Caco-2 (cell line): ENCODE measurements around the gene CX3CL1. TPM values are rescaled to one million over a fixed set of nuclear protein-coding genes. Genes with fewer than 3 reads are reported as not detected.

Source experiments
- BruUV-seq: library from RNA; stranded (reverse); fragments of 400-500 nt; replicated peaks from 2 replicates; lab custom pipeline; 2021; lab: Mats Ljungman, UMichigan
- CTCF ChIA-PET: fragments of 300-600 bp; sonication (Branson Sonifier 250); formaldehyde crosslinking; loops from one replicate; lab custom pipeline; 2022; ENCODE audit warnings: antibody characterized with exemption; lab: Charles Lee
- POLR2A ChIA-PET: fragments of 300-600 bp; sonication (Branson Sonifier 250); formaldehyde crosslinking; loops from one replicate; lab custom pipeline; 2022; ENCODE audit warnings: antibody characterized with exemption; lab: Charles Lee
- DNase-seq, 2 experiments: peaks; one replicate each; pipeline versions ENCODE4 v3.0.0 to v3.0.0-alpha.2; 2020 to 2022
- H3K27me3 ChIP-seq: replicated peaks from 2 replicates; pipeline ENCODE4 v1.6.0; 2011; ENCODE audit warnings: low read length; ENCODE audit not compliant: control insufficient read depth, insufficient read depth
- H3K36me3 ChIP-seq: 2 replicates; pipeline ENCODE4 v1.5.1; 2011; ENCODE audit warnings: low read length; ENCODE audit not compliant: control insufficient read depth, insufficient read depth
- H3K4me1 ChIP-seq: fragments of 250-450 bp; sonication (Bioruptor Pico); 2 replicates; pipeline ENCODE4 v1.5.1; 2020; ENCODE audit warnings: mild to moderate bottlenecking
- H3K4me3 ChIP-seq: 2 replicates; pipeline ENCODE4 v1.5.1; 2011; ENCODE audit warnings: low read depth, mild to moderate bottlenecking, control low read depth, low read length
- H3K9me3 ChIP-seq: fragments of 250-450 bp; sonication (Bioruptor Pico); 2 replicates; pipeline ENCODE4 v1.5.1; 2020; ENCODE audit warnings: mild to moderate bottlenecking, moderate library complexity
- H3K27ac Mint-ChIP-seq: one replicate; pipeline ENCODE4 v1.8.0; 2022; ENCODE audit warnings: mixed read lengths; ENCODE audit not compliant: unreplicated experiment
- H3K27me3 Mint-ChIP-seq: one replicate; pipeline ENCODE4 v1.8.0; 2022; ENCODE audit warnings: mixed read lengths; ENCODE audit not compliant: insufficient read depth, unreplicated experiment
- H3K36me3 Mint-ChIP-seq: one replicate; pipeline ENCODE4 v1.8.0; 2022; ENCODE audit warnings: mild to moderate bottlenecking, mixed read lengths; ENCODE audit not compliant: insufficient read depth, unreplicated experiment
- H3K4me1 Mint-ChIP-seq: one replicate; pipeline ENCODE4 v1.8.0; 2022; ENCODE audit warnings: low read depth, mixed read lengths; ENCODE audit not compliant: unreplicated experiment
- H3K4me3 Mint-ChIP-seq: one replicate; pipeline ENCODE4 v1.8.0; 2022; ENCODE audit warnings: mild to moderate bottlenecking, moderate library complexity, mixed read lengths; ENCODE audit not compliant: unreplicated experiment
- H3K9me3 Mint-ChIP-seq: one replicate; pipeline ENCODE4 v1.8.0; 2022; ENCODE audit warnings: mixed read lengths; ENCODE audit not compliant: unreplicated experiment
- CTCF ChIP-seq, 2 experiments: fragments of 200-600 bp in 1 of 2; IDR thresholded peaks; 1 replicate in 1 of 2; 2 replicates in 1 of 2; pipeline versions ENCODE4 v1.5.1 to v1.8.0; 2011 to 2022; ENCODE audit warnings: antibody characterized with exemption in 1 of 2, control low read depth in 1 of 2, inconsistent platforms in 1 of 2, low read depth in 1 of 2, low read length in 1 of 2, mild to moderate bottlenecking in 1 of 2, moderate library complexity in 1 of 2; ENCODE audit not compliant: insufficient read depth in 1 of 2, severe bottlenecking in 1 of 2, unreplicated experiment in 1 of 2
- intact Hi-C: fragments of 100-400 bp; cut with micrococcal nuclease; formaldehyde crosslinking; loops from one replicate; pipeline ENCODE4 v1.10.0; 2022; ENCODE audit not compliant: unreplicated experiment
- total RNA-seq: library from RNA; stranded (reverse); gene quantifications from 2 replicates; pipeline ENCODE4 v1.2.3, GENCODE V29; 2022

Gene CX3CL1
- total RNA-seq, 1 experiment from 2014 or later: not detected

GRCh38 chr16:57377080-57377841, 5.0 kb downstream of the CX3CL1 start:
- Mint-ChIP-seq H3K27ac (peak overlapping the region; percentile 33), H3K4me3 (no peak overlapping the region), H3K9me3 (no peaks in the 10 kb centered on the region), H3K4me1 (peaks cover 20% of the 10 kb centered on the region), H3K27me3 (no peaks in the 10 kb centered on the region), H3K36me3 (no peaks in the 10 kb centered on the region)
- Histone ChIP-seq H3K4me3 (no peak overlapping the region), H3K4me1 (peaks cover 18% of the 10 kb centered on the region), H3K9me3 (no peaks in the 10 kb centered on the region), H3K27me3 (no peaks in the 10 kb centered on the region), H3K36me3 (no peaks in the 10 kb centered on the region)
- ChIA-PET POLR2A (no interaction called here), CTCF (interaction anchor here (0.6 to 1.1 kb wide), 2 partner anchors 40 to 196 kb away, joined by 3 to 8 read pairs; no protein-coding TSS in a partner anchor)
- BruUV-seq: no TSS peak
- peak in 1 of 2 experiments; percentile 29 for DNase-seq
- TF ChIP-seq CTCF (IDR thresholded peaks at IDR 0.05; ENCODE audit: insufficient read depth in 1 of 2, low read depth in 1 of 2, low read length in 1 of 2, severe bottlenecking in 1 of 2, unreplicated experiment in 1 of 2): peak in 1 of 2 experiments; percentile 17
- intact Hi-C loops: loop anchor here (1.0 kb wide), 1 partner anchor 77 kb away; no protein-coding TSS in a partner anchor

DNA sequence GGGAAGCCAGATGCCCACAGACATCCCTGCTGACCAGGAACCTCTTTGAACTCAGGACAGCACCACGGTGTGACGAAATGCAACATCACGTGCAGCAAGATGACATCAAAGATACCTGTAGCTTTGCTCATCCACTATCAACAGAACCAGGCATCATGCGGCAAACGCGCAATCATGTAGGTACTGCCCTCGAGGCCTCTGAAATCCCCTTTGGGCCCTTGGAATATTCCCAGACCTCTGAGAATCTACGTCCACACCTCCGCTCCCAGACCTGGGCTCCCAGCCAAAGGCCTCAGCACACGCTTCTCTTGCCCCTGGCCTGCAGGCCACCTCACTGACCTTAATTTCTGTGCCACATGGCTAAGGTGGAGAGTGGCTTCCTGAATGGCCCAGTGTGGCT, 7.3 kb downstream of the CX3CL1 start:
- Mint-ChIP-seq H3K4me1 (peaks cover 20% of the 10 kb centered on the region), H3K36me3 (no peaks in the 10 kb centered on the region), H3K4me3 (no peak overlapping the region), H3K27ac (no peak overlapping the region), H3K27me3 (no peaks in the 10 kb centered on the region), H3K9me3 (no peaks in the 10 kb centered on the region)
- no peak for TF ChIP-seq CTCF (IDR thresholded peaks at IDR 0.05; ENCODE audit: insufficient read depth in 1 of 2, low read depth in 1 of 2, low read length in 1 of 2, severe bottlenecking in 1 of 2, unreplicated experiment in 1 of 2)
- no peaks in the 10 kb centered on the region for H3K9me3 ChIP-seq
- DNase-seq: no peak
- peaks cover 23% of the 10 kb centered on the region for H3K4me1 ChIP-seq
- no TSS peak for BruUV-seq
- POLR2A ChIA-PET: no interaction called here
- no peaks in the 10 kb centered on the region for H3K27me3 ChIP-seq
- no peak overlapping the region for H3K4me3 ChIP-seq
- intact Hi-C loops: no loop called here
- CTCF ChIA-PET: no interaction called here
- no peaks in the 10 kb centered on the region for H3K36me3 ChIP-seq

DNA sequence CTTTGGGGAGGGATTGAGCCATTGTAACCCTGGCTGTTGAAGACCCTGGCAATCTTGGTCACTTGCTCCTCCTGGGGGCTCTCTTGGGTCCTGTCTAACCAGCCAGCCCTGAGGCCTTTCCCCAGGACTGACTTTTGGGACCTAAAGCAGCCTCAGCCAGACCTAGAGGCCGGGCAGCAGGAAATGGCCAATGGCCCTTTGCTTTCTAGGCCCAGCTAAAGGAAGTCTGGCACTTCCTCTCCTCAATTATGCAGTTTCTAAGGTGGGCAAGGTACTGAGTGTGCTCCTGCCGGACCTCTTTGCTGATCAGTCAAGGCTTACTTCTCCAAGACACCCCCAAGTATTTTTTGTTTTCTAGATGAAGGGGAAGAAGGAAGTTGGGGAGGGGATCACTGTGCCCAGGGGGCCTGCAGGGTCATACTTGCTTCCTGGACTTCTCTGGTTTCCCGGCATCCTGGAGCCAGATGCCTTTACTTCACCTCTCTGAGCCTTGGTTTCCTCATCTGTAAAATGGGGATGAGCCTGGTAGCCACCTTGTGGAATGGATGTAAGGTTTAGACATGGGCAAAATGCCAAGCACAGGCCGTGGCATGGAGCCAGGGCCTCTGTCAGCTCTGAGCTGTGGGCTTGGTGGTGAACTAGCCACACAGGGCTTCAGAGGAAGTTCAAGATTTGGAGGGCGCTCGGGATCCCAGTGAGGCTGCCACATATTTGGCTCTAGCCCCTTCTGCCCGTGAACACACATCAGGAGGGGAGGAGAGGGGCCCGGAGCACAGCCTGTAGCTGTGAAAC, 8.6 kb downstream of the CX3CL1 start:
- Mint-ChIP-seq H3K4me1 (peaks cover 21% of the 10 kb centered on the region), H3K4me3 (no peak overlapping the region), H3K9me3 (no peaks in the 10 kb centered on the region), H3K27ac (no peak overlapping the region), H3K27me3 (no peaks in the 10 kb centered on the region), H3K36me3 (no peaks in the 10 kb centered on the region)
- no peaks in the 10 kb centered on the region for H3K36me3 ChIP-seq
- no peak overlapping the region for H3K4me3 ChIP-seq
- ChIA-PET POLR2A (no interaction called here), CTCF (interaction anchor here (1.0 kb wide), 1 partner anchor 36 kb away, joined by 3 read pairs; no protein-coding TSS in a partner anchor)
- H3K27me3 ChIP-seq: no peaks in the 10 kb centered on the region
- TF ChIP-seq CTCF (IDR thresholded peaks at IDR 0.05; ENCODE audit: insufficient read depth in 1 of 2, low read depth in 1 of 2, low read length in 1 of 2, severe bottlenecking in 1 of 2, unreplicated experiment in 1 of 2): no peak
- BruUV-seq: no TSS peak
- intact Hi-C loops: no loop called here
- no peak for DNase-seq
- H3K9me3 ChIP-seq: no peaks in the 10 kb centered on the region
- peaks cover 25% of the 10 kb centered on the region for H3K4me1 ChIP-seq
